DOHH2 (cell line): ENCODE results near the gene STARD13.

Source experiments
- CTCF ChIP-seq: fragments of 200-600 bp; sonication (generic); IDR thresholded peaks from one replicate; pipeline ENCODE4 v1.5.1; 2014; ENCODE audit warnings: antibody characterized with exemption, mild to moderate bottlenecking, low read depth, low read length; ENCODE audit not compliant: poor library complexity, severe bottlenecking
- EZH2phosphoT487 ChIP-seq: fragments of 200-600 bp; sonication (generic); IDR thresholded peaks from 2 replicates; pipeline ENCODE4 v1.6.1; 2017; ENCODE audit warnings: borderline replicate concordance, mild to moderate bottlenecking, antibody characterized with exemption, low read length, moderate library complexity, mixed read lengths

GRCh38 chr13:33116321-33117010 is 169.1 kb downstream of the STARD13 start:
- TF ChIP-seq CTCF (no peak), EZH2phosphoT487 (no peak)
